DOHH2 (cell line): ENCODE data around the gene ZNRF3.

ENCODE experiments used
- H3F3A ChIP-seq: fragments of 200-600 bp; sonication (generic), shearing (Covaris generic); 2 replicates; pipeline ENCODE4 v1.6.0; 2016; ENCODE audit warnings: antibody characterized with exemption, mild to moderate bottlenecking; ENCODE audit not compliant: control insufficient read depth, insufficient read depth
- H3K27ac ChIP-seq: fragments of 200-600 bp; sonication (generic); 2 replicates; pipeline ENCODE4 v1.5.1; 2014; ENCODE audit warnings: low read depth, mild to moderate bottlenecking, low read length, moderate library complexity
- H3K27me3 ChIP-seq: fragments of 200-600 bp; sonication (generic); 2 replicates; pipeline ENCODE4 v1.6.1; 2014; ENCODE audit warnings: mild to moderate bottlenecking, low read length, mixed read lengths; ENCODE audit not compliant: control insufficient read depth
- H3K36me3 ChIP-seq: fragments of 200-600 bp; sonication (generic); 2 replicates; pipeline ENCODE4 v1.6.1; 2014; ENCODE audit warnings: mild to moderate bottlenecking, low read length, moderate library complexity, mixed read lengths; ENCODE audit not compliant: control insufficient read depth
- H3K4me1 ChIP-seq: fragments of 200-600 bp; sonication (generic); 2 replicates; pipeline ENCODE4 v1.6.1; 2014; ENCODE audit warnings: mild to moderate bottlenecking, low read length, mixed read lengths; ENCODE audit not compliant: control insufficient read depth
- H3K4me2 ChIP-seq: fragments of 200-600 bp; sonication (generic); 2 replicates; pipeline ENCODE4 v1.6.0; 2014; ENCODE audit warnings: mild to moderate bottlenecking, low read length, moderate library complexity
- H3K4me3 ChIP-seq: fragments of 200-600 bp; sonication (generic); 2 replicates; pipeline ENCODE4 v1.5.1; 2014; ENCODE audit warnings: mild to moderate bottlenecking, low read length, mixed read lengths
- H3K79me2 ChIP-seq: fragments of 200-600 bp; sonication (generic); 2 replicates; pipeline ENCODE4 v1.6.1; 2014; ENCODE audit warnings: mild to moderate bottlenecking, low read length, mixed read lengths; ENCODE audit not compliant: control insufficient read depth
- H3K9me2 ChIP-seq: fragments of 200-600 bp; sonication (generic); replicated peaks from 2 replicates; pipeline ENCODE4 v1.6.1; 2014; ENCODE audit warnings: mild to moderate bottlenecking, low read length, mixed read lengths; ENCODE audit not compliant: control insufficient read depth
- H3K9me3 ChIP-seq: fragments of 200-600 bp; sonication (generic); 2 replicates; pipeline ENCODE4 v1.6.1; 2014; ENCODE audit warnings: antibody characterized with exemption, low read length, mixed read lengths; ENCODE audit not compliant: control insufficient read depth, insufficient read depth
- H4K20me1 ChIP-seq: fragments of 200-600 bp; sonication (generic); 2 replicates; pipeline ENCODE4 v1.6.0; 2014; ENCODE audit warnings: low read depth, mild to moderate bottlenecking, antibody characterized with exemption, low read length, moderate library complexity; ENCODE audit not compliant: control insufficient read depth, insufficient read depth
- CTCF ChIP-seq: fragments of 200-600 bp; sonication (generic); IDR thresholded peaks from one replicate; pipeline ENCODE4 v1.5.1; 2014; ENCODE audit warnings: antibody characterized with exemption, mild to moderate bottlenecking, low read depth, low read length; ENCODE audit not compliant: poor library complexity, severe bottlenecking
- EZH2phosphoT487 ChIP-seq: fragments of 200-600 bp; sonication (generic); IDR thresholded peaks from 2 replicates; pipeline ENCODE4 v1.6.1; 2017; ENCODE audit warnings: borderline replicate concordance, mild to moderate bottlenecking, antibody characterized with exemption, low read length, moderate library complexity, mixed read lengths

Gene ZNRF3

GRCh38 chr22:28869736-28870135 is 13.6 kb upstream of the ZNRF3 start:
- TF ChIP-seq EZH2phosphoT487: no peak
- TF ChIP-seq CTCF: no peak

GRCh38 chr22:28873183-28873963 is 10.0 kb upstream of the ZNRF3 start:
- H3K9me2 ChIP-seq: no peaks in the 10 kb centered on the region
- no peaks in the 10 kb centered on the region for H3K36me3 ChIP-seq
- H3K27ac ChIP-seq: no peak overlapping the region
- no peak overlapping the region for H3K4me3 ChIP-seq
- no peak overlapping the region for H3K4me2 ChIP-seq
- H3K79me2 ChIP-seq: no peaks in the 10 kb centered on the region
- no peaks in the 10 kb centered on the region for H3F3A ChIP-seq
- no peaks in the 10 kb centered on the region for H3K4me1 ChIP-seq
- H4K20me1 ChIP-seq: no peaks in the 10 kb centered on the region
- no peaks in the 10 kb centered on the region for H3K9me3 ChIP-seq
- TF ChIP-seq EZH2phosphoT487 (no peak), CTCF (no peak)
- H3K27me3 ChIP-seq: no peaks in the 10 kb centered on the region

More at GRCh38 chr22:28869736-28870135, 13.6 kb upstream of the ZNRF3 start:
- H3K9me3 ChIP-seq: no peaks in the 10 kb centered on the region
- no peak overlapping the region for H3K4me3 ChIP-seq
- H3K27me3 ChIP-seq: no peaks in the 10 kb centered on the region
- no peaks in the 10 kb centered on the region for H3K9me2 ChIP-seq
- H3K4me2 ChIP-seq: no peak overlapping the region
- H3F3A ChIP-seq: no peaks in the 10 kb centered on the region
- H3K36me3 ChIP-seq: no peaks in the 10 kb centered on the region
- H3K27ac ChIP-seq: no peak overlapping the region
- no peaks in the 10 kb centered on the region for H4K20me1 ChIP-seq
- no peaks in the 10 kb centered on the region for H3K79me2 ChIP-seq
- H3K4me1 ChIP-seq: no peaks in the 10 kb centered on the region

GRCh38 chr22:28874061-28874460 is 9.3 kb upstream of the ZNRF3 start:
- no peaks in the 10 kb centered on the region for H3F3A ChIP-seq
- no peaks in the 10 kb centered on the region for H3K27me3 ChIP-seq
- H3K27ac ChIP-seq: no peak overlapping the region
- H3K4me3 ChIP-seq: no peak overlapping the region
- TF ChIP-seq EZH2phosphoT487 (no peak), CTCF (no peak)
- H3K4me1 ChIP-seq: no peaks in the 10 kb centered on the region
- no peaks in the 10 kb centered on the region for H3K9me2 ChIP-seq
- no peaks in the 10 kb centered on the region for H3K9me3 ChIP-seq
- no peaks in the 10 kb centered on the region for H3K79me2 ChIP-seq
- H3K4me2 ChIP-seq: no peak overlapping the region
- no peaks in the 10 kb centered on the region for H4K20me1 ChIP-seq
- no peaks in the 10 kb centered on the region for H3K36me3 ChIP-seq
